Fibroblast of peridontal ligament (primary cell): ENCODE results near the gene SETBP1.
"Not testable (repeated sequence)": the region's sequence is repeated elsewhere in the genome, so short reads cannot be mapped to it uniquely, and the experiment has no call there.

Experiments
- DNase-seq: peaks from one replicate; pipeline ENCODE4 v3.0.0-alpha.2; 2010; ENCODE audit errors: extremely low read depth

The SETBP1 gene

GRCh38 chr18:44790860-44791259 is 110.2 kb downstream of the SETBP1 start:
- no peak for DNase-seq

DNA sequence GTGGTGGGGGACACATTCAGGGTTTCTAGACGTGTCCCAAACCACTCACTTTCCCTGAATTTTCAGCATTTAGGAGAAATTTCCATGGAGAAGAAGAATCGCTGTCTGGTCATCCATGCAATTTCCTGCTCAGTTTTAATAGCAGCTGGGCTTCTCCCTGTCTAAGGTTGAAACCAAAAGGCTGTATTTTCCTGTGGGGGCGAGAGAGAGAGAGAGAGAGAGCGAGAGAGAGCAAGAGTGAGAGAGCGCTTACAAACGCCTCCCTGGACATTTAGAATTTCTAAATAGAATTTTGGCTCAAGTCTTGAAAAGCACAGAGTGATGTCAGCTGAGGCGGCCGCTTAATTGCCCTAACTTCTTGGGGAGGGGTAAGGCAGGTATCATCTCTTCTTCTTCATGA is 110.8 kb downstream of the SETBP1 start:
- DNase-seq = no peak

- peak; percentile 66 for DNase-seq
These were observed 111.9 kb downstream of the SETBP1 start for GRCh38 chr18:44792456-44793061.

DNA sequence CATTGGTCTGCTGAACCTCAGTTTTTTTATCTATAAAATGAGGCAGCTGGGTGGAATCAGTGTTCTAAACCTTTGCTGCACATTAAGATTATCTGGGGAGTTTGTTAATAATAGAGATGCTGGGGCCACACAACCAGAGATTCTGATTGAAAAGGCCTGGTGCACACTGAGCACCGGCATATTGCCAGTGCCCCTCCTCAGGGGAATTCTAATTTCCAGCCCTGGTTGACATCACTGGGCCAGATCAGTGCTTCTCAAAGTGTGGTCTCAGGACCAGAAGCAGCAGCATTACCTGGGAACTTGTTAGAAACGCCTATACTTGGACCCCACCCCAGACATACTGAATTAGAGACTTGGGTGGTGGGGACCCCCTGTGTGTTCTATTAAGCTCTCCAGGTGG is 112.5 kb downstream of the SETBP1 start:
- no peak for DNase-seq

DNA sequence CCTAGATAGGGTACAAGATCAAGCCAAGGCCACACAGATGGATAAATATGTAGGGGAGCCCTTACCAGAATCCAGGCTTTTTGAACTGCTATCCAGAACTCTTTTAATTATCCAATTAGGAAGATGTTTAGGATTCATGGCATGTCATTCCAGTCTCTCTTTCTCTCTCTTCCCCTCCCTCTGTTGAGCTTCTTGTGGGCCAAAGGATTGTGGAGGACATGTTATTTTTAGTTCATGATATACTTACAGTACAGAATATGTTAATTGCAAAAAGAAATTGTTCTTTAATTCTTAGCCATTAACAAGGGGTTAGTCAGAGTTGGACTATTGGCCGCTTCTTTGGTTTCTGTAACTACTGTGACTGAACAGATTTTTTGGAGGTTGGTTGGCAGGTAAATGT is 113.0 kb downstream of the SETBP1 start:
- DNase-seq = no peak

DNA sequence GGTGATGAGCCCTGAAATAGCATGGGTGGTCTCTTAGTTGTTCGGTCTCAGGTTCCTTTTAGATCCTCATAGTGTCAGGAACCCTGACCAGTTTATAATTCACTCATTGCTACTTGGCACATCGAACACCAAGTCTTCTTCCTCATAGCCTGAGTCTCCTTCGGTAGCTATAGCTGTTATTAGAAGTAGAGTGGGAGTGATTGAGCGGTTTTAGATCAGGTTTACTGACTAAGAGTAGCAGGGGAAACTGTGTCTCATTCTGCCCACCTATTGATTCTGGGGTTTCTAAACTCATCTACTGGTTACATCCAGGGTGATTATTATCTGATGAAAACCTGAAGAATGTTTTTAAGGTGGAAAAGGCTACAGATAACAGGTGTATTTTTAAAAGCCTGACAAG is 114.6 kb downstream of the SETBP1 start:
- no peak for DNase-seq

DNA sequence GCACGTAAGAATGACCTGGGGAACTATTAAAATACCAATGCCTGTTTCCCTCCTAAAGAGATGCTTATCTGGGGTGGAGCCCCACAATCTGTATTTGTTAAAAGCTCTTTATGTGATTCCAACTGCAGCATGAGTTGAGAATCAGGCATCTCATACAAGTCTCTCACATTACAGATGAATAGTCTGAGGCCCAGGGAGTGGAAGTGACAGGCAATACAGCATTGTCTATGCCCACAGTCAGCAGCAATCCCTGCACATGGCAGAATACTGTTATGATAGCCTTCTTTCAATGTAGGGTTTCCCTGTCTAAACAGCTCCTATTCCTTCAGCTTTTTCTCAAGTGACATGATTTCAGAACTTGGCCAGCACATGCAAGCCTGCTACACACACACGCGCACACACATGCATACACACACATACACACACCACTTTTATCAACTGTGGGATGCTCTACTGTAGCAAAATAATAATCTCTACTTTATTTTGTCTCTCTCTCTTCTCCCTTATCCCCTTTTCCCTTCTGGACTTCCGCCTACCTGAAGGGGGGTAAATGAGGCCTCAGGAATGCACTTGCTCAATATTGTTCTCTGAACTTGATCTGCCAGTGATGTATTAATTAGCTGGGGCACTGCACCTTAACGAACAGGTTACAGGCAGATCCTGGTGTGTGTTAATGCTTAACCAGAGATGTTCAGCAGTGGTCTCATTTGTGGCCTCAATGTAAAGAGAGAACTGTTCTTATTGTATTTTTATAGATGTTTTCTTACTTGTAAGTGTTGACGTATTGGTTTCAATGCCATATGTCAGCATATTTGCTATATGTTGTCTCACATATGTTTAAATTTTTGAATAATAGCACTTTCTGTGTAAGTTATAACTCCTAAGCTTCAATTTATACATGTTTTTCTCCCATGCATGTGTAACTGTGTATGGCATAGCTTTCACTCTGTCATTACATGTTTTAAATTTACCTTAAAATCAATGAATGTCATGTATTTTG is 116.0 kb downstream of the SETBP1 start:
- no peak for DNase-seq

DNA sequence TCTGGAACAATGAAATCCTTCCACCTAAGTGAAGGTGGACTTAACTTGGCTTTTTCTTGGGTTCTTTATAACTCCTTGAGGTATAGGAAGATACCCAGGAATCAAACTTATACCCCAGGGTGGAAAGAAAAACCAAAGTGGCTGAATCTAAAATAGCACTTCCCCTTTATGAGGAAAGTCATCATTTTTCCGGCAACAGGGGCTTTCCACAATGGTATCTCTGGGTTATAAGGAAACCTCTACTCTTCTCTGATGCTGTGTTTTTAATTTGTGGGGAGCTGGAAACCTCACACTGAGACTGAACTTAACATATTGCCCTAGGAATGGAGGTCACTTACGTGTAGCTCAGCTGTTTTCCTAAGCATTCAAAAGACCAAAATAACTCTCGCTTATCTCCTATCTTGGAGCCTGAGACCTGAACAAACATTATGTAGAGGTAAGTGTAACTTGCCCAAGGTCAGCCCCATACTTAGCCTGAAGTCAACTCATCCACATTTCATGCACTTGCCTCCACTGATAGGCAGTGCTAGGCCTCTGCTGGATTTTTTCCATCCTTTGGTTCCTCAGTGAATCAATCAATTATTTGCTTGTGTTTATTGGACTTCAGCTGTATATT is 117.9 kb downstream of the SETBP1 start:
- no peak for DNase-seq

DNA sequence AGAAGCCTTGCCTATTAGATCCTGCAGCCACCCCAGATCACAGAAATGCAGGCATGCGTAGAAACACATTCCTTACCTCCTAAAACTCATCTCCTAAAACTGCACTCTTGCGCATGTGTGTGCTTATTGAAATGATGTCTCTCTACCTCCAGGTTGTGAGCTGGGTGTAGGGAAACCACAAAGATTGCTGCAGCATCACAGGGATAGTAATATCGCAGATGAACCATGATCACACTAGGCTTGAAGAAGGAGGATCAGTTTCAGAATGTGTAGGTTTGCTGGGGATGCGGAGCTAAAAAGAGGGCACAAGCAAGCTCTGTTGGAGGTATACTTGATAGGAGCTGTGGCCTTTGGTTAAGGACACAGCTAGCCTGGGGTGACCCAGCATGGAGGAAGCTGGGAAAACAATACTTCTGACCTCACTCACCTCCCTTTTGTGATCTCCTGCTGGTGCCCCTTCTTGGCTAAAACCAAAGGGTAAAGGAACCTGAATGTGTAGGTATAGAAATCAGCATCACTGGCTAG is 118.8 kb downstream of the SETBP1 start:
- no peak for DNase-seq

DNA sequence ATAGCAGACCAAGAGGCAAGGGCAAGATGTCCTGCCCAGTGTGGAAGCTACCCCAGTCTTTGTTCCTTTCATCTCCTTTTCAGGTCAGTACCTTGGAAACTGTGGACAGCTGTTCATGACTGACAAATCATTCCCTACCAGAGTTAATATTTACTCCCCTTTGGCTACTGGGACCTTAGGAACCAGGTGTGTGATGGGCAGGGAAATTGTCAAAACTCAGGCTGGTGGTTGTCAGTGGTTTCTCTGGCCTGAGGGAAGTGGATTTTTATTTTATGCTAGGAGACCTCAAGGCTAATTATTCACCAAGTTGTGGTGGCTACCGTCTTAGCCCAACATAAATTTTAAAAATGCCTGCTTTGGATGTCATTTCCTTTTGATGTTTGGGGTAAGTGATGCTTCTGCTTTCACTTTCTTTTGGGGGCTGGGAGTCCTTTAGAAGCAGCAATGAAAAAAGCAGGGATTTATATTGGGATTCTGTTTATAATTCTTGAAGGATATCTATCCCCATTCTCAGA is 119.3 kb downstream of the SETBP1 start:
- DNase-seq = no peak

- DNase-seq = not testable (repeated sequence)
These were observed 120.1 kb downstream of the SETBP1 start for GRCh38 chr18:44800766-44801165.

- no peak for DNase-seq
These were observed 121.1 kb downstream of the SETBP1 start for GRCh38 chr18:44801781-44802180.

GRCh38 chr18:44802508-44802907 is 121.8 kb downstream of the SETBP1 start:
- no peak for DNase-seq

GRCh38 chr18:44803019-44803650 is 122.4 kb downstream of the SETBP1 start:
- DNase-seq = peak; percentile 84

DNA sequence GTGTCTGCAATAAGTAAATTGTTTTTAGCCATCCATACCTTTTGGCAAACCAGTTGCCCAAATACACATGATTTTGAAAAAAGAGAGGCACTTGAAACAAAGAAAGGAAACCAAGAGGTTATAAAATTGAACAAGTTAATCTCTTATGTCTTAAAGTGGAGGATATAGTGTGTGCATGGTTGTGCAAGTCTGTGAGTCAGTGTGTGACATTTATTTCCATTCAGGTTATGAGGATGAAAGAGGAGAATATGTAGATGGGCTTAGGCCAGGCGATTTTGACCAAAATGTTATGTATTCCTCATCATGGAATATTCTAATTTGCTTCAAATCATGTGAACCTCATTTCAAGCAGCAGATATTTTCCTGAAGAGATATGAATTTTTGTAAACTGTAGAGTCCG is 123.3 kb downstream of the SETBP1 start:
- DNase-seq = no peak

DNA sequence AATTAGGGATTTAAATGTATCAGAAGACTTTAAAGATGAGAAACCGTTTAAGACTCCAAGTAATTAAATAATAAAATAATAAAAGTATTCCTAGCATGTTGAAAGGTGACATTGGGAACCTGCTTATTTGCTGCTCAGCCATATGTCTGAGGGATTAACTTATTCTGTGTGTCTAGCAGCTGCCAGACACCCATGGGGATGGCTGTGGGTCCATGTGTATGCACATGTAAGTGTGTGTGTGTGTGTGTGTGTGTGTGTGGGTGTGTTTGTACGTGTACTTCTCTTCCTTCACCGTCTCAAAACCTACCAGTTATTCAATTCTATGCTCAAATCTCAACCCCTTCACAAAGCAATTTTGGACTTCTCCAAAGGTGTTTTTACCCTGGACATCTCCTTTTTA is 124.5 kb downstream of the SETBP1 start:
- no peak for DNase-seq

GRCh38 chr18:44805643-44806042 is 125.0 kb downstream of the SETBP1 start:
- DNase-seq = no peak

GRCh38 chr18:44807766-44808165 is 127.1 kb downstream of the SETBP1 start:
- DNase-seq = no peak

DNA sequence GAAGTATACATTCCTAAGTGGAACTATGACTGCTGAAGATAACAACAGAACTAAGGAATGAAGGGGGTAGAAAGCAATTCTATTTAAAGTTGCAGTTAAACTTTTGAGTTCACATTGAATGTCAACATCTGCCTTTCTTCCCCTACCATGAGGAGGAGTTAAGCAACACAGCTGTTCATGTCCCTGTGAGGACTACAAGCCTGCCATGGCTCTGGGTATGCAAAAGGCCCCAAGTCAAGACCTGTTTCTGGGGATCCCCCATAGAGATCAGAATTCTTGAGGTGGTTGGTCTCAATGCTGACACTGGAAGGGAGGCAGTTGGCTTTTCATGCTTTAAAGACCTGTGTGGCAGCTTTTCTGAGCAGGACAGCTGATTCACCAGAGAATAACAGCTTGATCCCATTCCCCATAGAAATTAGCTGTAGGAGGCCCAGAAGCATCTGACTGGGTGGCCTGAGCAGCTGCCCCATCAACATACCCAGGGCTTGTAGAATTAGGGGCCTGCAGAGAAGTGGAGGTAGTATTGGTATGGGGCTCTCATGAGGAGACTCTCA is 131.0 kb downstream of the SETBP1 start:
- DNase-seq = no peak

- no peak for DNase-seq
These were observed 131.7 kb downstream of the SETBP1 start for GRCh38 chr18:44812426-44812825.

- no peak for DNase-seq
These were observed 132.9 kb downstream of the SETBP1 start for GRCh38 chr18:44813586-44813985.
